ENCODE measurements around the gene CMSS1. TPM values are rescaled to one million over a fixed set of nuclear protein-coding genes. Genes with fewer than 3 reads are reported as not detected.

CMSS1 gene
- total RNA-seq, 1 experiment from 2014 or later, result 59.1 TPM

DNA sequence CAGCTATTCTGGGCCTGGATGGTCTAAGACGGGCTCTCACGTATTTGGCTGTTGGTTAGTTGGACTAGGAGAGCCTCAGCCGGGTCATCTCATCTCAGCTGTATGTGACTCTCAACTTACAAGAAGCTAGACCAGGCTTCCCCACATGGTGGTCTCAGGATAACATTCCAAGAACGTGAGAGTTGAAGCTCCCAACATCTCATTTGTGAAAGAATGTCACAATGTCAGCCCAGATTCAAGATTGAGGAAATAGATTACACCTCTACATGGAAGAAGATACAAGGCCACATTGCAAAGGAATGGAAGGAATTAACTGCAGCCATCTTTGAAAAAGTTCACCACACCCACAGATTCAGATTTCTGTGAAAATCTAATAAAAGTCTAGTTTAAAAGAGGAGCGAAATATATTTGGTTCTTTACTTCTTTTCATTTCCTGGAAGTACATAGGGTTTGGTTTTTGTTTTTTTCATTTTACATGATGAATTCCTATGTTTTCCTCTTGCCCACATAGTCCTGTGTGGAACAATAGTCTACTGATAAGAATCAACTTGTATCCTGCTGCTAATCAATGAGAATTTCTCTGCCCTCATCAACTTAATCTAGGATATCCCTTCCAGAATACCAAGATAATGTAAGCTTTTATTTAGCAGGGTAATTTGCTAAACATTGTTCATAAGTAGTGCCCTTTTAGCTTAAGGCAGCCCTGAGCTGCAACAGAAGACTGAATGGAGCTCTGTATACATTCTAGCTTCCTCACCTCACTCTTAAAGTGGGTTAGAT lies 116.5 kb downstream of the CMSS1 start:
- no peak for DNase-seq (ENCODE audit: low read depth)

DNA sequence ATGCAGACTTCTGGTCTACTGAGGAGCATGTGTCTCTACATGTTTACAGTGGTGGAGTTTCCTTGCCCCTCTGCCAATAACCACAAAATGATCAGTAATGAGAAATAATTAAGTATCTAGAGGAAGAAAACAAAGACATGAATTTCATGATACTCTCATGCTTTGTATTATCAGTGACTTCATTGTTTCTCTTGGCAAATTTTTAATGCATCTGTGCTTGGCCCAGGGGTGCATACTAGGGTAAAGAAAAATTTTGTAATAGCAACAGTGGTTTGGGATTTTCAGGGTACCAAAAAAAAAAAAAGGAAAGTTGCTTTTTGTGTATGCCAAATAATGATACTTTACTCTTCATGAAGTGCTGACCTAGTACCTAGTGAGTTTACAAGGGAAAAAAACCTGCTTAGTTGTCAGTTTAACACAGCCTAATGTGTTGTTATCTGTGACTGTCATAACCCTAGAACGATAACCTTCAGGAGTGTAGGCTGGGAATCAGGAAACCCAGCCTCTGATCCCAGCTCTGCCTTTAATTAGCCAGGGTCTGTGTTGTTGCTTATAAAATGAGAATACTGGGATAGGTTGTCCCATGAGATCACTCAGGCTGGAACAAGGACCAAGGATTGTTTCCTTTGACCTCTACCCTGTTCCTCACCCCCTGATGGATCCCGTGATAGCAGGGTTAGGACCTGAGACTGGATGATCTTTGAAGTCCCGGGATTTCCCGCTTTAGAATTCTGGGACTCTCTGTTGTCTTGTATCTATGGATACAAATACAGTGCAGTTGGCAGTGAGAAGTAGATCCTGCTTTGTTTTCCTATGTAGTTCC lies 117.5 kb downstream of the CMSS1 start:
- no peak for DNase-seq (ENCODE audit: low read depth)

- DNase-seq (ENCODE audit: low read depth), result no peak
Observed at GRCh38 chr3:99938270-99938911, 120.7 kb downstream of the CMSS1 start.

DNA sequence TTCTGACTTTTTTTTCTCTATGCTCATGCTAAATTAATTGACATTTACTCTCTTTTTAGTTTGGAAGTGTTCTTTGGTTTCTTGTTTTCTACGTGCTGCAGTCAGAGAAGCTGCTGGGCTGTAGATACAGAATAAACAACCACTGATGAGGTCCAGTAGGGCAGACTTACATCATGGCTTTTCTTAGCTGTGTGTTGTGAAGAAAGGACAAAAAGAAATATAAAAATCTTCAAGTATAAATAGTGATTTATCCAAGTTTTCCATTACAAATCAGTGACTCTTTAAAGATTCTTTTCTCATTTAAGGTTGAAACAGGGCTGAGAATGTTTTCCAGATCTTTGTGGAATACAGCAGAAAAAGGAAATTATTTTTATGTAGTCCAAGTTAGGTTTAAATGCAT lies 122.2 kb downstream of the CMSS1 start:
- no peak for DNase-seq (ENCODE audit: low read depth)

DNA sequence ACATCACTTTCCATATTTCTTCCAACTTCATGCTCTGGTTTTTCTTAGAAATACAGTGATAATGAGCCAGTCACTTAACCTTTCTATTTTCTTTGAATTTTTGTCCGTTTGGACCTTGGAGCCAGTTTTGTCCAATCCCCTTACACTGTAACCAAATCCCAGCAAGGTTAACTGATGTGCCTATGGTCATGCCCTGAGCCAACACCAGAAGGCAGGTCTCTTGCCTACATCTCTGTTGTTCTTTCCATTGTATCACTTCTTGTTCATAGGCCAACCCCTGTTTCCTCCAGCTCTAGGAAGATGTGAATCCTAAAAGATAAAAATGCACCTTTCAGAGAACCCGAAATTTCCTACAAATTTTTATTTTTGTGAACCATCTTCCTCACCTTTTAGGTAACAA lies 122.7 kb downstream of the CMSS1 start:
- DNase-seq (ENCODE audit: low read depth), result no peak

DNA sequence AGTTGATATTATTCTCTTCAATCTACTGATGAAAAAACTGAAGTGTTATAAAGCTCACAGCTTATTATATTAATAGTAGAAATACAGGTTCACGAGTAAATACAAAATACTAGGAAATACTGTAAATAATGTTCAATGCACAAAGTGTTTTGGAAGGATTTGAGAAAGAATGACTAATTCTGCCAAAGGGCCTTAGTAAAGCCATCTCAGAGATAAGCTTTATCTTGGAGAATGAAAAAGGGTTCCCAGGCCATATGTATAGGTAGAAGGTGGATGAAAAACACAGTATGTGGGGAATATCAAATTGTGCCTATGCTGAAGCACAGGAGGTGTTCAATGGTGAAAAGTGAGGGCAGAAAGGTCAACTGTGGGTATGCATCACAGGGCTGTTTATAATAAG lies 123.5 kb downstream of the CMSS1 start:
- DNase-seq (ENCODE audit: low read depth), result no peak

- DNase-seq (ENCODE audit: low read depth), result no peak
Observed at GRCh38 chr3:99943931-99944761, 126.5 kb downstream of the CMSS1 start.

GRCh38 chr3:99945328-99945995 lies 127.8 kb downstream of the CMSS1 start:
- DNase-seq (ENCODE audit: low read depth), result no peak

GRCh38 chr3:99947356-99947755 lies 129.7 kb downstream of the CMSS1 start:
- no peak for DNase-seq (ENCODE audit: low read depth)

DNA sequence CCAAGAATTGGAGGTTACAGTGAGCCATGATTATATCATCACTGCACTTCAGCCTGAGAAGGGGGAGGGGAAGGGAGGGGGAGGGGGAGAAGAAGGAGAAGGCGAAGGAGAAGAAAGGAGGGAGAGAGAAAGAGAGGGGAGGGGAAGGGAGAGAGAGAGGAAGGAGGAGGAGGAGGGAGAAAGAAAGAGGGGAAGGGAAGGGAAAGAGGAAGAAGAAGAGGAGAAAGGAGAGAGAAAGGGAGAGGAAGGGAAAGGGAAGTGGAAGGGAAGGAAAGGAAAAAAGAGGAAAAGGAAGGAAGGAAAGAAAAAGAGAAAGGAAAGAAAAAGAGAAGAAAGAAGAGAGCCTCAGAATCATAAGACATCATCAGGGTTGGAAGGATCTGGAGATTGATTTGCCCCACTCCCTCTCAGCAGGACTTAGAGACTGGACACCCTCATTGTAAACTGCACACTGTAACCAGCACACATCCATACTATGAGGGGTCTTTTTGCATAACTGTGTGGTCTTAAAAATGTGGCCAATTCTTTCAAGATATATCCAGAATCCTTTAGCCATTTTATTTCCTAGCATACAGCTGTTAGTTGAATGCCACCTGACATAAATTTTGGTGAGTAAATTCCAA lies 130.9 kb downstream of the CMSS1 start:
- DNase-seq (ENCODE audit: low read depth), result no peak

- DNase-seq (ENCODE audit: low read depth), result no peak
Observed at GRCh38 chr3:99949956-99950670, 132.5 kb downstream of the CMSS1 start.

GRCh38 chr3:99950921-99951320 lies 133.3 kb downstream of the CMSS1 start:
- DNase-seq (ENCODE audit: low read depth), result no peak

- no peak for DNase-seq (ENCODE audit: low read depth)
Observed at GRCh38 chr3:99951701-99952100, 134.0 kb downstream of the CMSS1 start.

- DNase-seq (ENCODE audit: low read depth), result peak; percentile 88
Observed at GRCh38 chr3:99952306-99952705, 134.6 kb downstream of the CMSS1 start.

DNA sequence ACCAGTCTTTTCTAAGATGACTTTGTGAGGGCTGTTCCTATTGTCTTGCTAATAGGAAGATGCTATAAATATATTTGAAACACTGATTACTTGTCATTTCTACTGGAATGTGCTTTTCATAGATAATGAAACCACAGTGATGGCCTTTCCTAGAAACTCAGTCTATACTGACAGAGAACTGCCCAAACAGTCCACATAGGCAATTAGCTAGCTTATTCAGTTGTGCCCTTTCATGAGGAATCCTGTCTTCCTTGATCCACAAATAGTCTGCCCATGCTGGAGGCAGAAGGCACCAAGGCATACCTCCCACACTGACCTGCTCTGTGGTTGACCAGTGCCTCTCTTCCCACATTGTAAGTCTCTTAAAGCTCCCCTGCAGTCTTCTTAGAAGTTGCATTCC lies 135.9 kb downstream of the CMSS1 start:
- DNase-seq (ENCODE audit: low read depth), result no peak

- no peak for DNase-seq (ENCODE audit: low read depth)
Observed at GRCh38 chr3:99954914-99955644, 137.4 kb downstream of the CMSS1 start.

DNA sequence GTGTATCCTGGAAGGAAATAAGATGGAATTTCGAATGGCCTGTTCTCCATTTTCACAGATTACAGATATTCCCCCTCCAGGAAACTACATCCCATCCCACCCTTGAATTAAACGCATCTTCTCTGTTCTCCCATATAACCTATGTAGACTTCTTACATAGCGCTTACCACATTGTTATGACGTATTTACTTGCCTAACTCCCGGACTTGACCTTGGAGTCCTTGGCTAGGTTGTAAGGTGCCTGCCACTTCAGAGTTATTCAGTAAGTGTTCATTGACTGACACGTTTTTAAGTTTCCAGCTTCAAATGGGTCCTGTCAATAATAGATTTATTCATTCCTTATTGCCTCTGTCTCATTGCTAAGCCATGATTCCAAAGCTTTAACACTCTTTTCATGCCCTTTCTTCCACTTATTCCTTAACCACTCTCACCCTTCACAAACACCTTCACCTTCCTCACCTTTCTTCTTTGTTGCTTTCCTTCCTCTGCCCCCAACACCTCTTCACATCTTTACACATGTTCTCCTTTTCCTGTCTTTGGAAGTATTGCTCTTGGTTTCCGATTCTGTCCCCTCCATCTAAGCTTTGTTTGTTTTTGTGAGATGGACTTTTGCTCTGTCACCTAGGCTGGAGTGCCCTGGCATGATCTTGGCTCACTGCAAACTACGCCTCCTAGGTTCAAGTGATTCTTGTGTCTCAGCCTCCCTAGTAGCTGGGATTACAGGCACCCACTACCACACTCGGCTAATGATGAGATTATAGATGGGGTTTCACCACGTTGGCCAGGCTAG lies 138.3 kb downstream of the CMSS1 start:
- DNase-seq (ENCODE audit: low read depth), result no peak

DNA sequence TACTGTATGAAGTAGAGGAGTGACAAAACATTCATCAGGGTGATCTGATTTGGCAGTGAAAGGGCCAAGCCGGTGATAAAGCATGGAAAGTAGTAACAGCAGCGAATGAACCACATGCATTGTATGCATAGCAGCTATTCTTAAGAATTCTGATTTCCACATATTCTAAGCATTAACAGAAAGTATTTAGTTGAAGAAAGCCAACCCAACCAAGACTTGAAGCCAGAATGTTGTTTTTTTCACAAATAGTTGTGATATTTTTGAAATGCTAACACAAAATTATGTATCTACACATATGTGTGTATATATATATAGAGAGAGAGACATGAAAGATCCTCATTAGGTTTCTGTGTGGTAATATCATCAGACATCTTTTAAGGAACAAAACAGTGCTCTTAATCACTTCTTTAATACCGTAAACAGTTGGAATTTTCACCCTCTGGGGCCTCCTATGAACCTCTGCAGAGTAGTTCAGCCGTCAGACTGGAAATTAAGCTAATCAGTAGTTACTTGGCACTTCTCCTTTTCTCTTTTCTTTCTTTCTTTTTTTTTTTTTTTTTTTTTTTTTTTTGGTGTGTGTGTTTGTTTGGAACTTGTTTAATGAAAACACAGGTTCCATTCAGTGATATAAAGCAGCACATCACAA lies 139.6 kb downstream of the CMSS1 start:
- DNase-seq (ENCODE audit: low read depth), result no peak
